ENCODE measurements around the gene EYA3.

Gene EYA3

GRCh38 chr1:28070725-28071593, 17.5 kb downstream of the EYA3 start:
- no peak for DNase-seq

GRCh38 chr1:28067523-28068090, 20.8 kb downstream of the EYA3 start:
- DNase-seq, result no peak

- DNase-seq, result no peak
These were observed 21.8 kb downstream of the EYA3 start for GRCh38 chr1:28066393-28067154.

GRCh38 chr1:28064064-28064463, 24.3 kb downstream of the EYA3 start:
- peak; percentile 81 for DNase-seq

- peak; percentile 16 for DNase-seq
These were observed 25.6 kb downstream of the EYA3 start for GRCh38 chr1:28062806-28063205.

GRCh38 chr1:28058971-28059878, 29.2 kb downstream of the EYA3 start:
- DNase-seq, result no peak

- DNase-seq, result no peak
These were observed 30.2 kb downstream of the EYA3 start for GRCh38 chr1:28058168-28058567.

GRCh38 chr1:28056129-28056925, 32.1 kb downstream of the EYA3 start:
- no peak for DNase-seq

GRCh38 chr1:28050776-28051175, 37.6 kb downstream of the EYA3 start:
- DNase-seq, result no peak

- DNase-seq, result no peak
These were observed 41.7 kb downstream of the EYA3 start for GRCh38 chr1:28046716-28047115.

- DNase-seq, result no peak
These were observed 42.6 kb downstream of the EYA3 start for GRCh38 chr1:28045777-28046176.

- no peak for DNase-seq
These were observed 44.0 kb downstream of the EYA3 start for GRCh38 chr1:28044399-28044798.

- no peak for DNase-seq
These were observed 49.1 kb downstream of the EYA3 start for GRCh38 chr1:28039341-28039740.

GRCh38 chr1:28037946-28038345, 50.5 kb downstream of the EYA3 start:
- DNase-seq, result no peak

GRCh38 chr1:28037206-28037605, 51.2 kb downstream of the EYA3 start:
- no peak for DNase-seq

- no peak for DNase-seq
These were observed 52.0 kb downstream of the EYA3 start for GRCh38 chr1:28036431-28036830.

- DNase-seq, result no peak
These were observed 53.0 kb downstream of the EYA3 start for GRCh38 chr1:28035420-28035819.

- DNase-seq, result peak; percentile 50
These were observed 56.1 kb downstream of the EYA3 start for GRCh38 chr1:28032281-28032680.

GRCh38 chr1:28031173-28031572, 57.2 kb downstream of the EYA3 start:
- DNase-seq, result no peak

- DNase-seq, result peak; percentile 63
These were observed 59.3 kb downstream of the EYA3 start for GRCh38 chr1:28028873-28029654.

GRCh38 chr1:28027660-28028059, 60.8 kb downstream of the EYA3 start:
- DNase-seq, result no peak

Measured in fibroblast of skin of right biceps (primary cell).